ENCODE data around the gene CHST1.

The CHST1 gene

GRCh38 chr11:45643598-45644260 is 21.7 kb downstream of the CHST1 start:
- DNase-seq = no peak

DNA sequence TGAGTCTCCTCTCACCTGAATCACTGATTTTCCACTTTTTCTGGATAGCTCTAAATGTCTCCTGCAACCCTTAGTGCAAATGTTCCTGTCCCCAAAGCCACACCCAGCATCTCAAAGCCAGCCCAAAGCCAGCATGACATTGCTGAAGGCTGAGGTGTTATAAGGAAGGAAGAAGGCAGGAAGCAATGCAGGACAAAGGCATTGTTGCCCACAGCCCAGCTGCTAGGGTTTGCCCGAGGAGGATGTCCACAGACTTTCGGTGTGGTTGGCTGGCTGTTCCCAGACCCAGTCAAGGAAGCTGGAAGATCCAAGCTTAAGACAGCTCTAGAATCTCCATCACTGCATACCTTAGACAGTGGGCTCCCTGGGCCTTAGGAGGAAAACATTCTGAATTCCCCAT is 23.5 kb downstream of the CHST1 start:
- DNase-seq = no peak

DNA sequence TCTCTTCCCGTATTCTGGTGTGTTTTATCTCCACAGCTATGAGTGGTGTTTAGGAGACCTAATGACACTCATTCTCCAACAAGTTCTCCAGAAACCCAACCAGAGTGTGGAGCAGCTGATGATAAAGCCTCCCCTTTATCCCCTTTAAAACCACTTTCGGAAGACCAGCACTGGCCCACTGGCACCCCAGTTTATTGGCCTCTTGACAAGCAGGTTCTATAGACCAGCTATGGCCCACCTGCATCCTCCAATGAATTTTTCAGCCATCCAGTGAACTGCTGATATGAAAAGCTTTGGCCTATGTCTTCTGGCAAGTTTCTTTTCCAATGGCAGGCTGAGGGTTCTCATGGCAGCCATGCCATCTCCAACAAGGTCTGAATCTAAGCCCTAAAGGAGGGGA is 27.4 kb downstream of the CHST1 start:
- DNase-seq = no peak

DNA sequence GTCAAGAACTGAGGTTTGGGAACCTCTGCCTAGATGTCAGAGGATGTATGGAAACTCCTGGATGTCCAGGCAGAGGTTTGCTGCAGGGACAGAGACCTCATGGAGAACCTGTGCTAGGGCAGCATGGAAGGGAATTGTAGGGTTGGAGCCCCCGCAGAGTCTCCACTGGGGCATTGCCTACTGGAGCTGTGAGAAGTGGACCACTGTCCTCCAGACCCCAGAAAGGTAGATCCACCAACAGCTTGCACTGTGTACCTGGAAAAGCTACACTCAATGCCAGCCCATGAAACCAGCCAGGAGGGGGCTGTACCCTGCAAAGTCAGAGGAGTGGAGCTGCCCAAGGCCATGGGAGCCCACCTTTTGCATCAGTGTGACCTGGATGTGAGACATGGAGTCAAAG is 29.5 kb downstream of the CHST1 start:
- no peak for DNase-seq

- no peak for DNase-seq
Measured at GRCh38 chr11:45625611-45626010, 39.8 kb downstream of the CHST1 start.

- no peak for DNase-seq
Measured at GRCh38 chr11:45624095-45624494, 41.3 kb downstream of the CHST1 start.

DNA sequence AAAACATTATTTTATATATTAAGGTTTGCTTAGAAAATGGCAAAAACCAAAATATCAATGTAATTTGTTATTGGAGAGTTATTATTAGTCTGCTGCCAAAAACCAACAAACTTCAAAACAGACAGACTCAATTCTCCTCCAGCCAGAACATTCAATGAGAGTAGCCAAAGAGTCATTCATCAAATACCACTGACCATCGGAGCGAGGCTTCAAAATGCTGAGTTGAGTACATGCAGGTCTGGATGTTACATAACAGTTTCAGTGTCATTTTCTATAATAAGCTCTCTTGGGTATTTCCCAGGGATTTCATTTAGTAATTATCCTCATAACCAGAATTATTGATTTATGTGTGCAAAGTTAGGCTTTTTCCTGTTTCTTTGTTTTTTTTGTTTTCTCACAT is 42.6 kb downstream of the CHST1 start:
- DNase-seq = no peak

DNA sequence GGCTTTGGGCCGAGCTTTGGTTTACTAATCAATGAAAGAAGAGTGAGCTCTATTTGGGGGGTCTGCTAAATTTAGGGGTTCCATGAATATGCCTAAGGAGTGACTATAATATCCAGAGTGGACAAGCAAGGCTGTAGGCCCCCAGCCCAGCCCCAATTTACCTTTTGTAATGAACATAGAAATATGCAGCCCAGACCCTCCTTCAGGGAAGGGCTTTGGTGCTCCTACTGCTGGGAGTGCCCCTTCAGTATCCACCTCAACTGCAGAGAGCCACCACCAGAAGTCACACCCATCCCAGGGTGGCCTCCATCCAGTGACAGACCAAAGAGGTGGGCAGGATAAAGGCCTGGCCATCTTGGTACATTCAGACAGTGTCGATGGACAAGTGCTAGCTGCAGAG is 43.1 kb downstream of the CHST1 start:
- no peak for DNase-seq

DNA sequence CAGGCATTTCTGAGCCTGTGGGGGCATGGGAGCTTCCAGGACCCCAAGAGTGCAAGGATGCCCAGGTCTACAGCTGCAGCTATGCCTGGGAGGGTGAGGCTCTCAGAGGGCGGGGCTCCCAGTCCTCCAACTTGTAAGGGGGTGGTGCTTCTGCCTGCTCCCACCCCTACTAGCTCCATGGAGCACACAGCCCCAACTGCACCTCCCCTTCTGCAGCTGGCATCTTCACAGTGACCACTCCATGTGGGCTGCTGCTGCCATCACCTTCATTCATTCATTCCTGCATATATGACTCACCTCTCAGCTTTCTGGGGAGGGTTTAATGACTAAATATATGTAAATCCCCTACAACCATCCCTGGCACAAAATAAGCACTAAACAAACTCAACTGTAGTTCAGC is 43.8 kb downstream of the CHST1 start:
- no peak for DNase-seq

GRCh38 chr11:45620243-45620642 is 45.2 kb downstream of the CHST1 start:
- no peak for DNase-seq

- no peak for DNase-seq
Measured at GRCh38 chr11:45618897-45619296, 46.5 kb downstream of the CHST1 start.

- DNase-seq = no peak
Measured at GRCh38 chr11:45617871-45618601, 47.4 kb downstream of the CHST1 start.

- DNase-seq = no peak
Measured at GRCh38 chr11:45616802-45617549, 48.4 kb downstream of the CHST1 start.

- DNase-seq = no peak
Measured at GRCh38 chr11:45615182-45615792, 50.1 kb downstream of the CHST1 start.

DNA sequence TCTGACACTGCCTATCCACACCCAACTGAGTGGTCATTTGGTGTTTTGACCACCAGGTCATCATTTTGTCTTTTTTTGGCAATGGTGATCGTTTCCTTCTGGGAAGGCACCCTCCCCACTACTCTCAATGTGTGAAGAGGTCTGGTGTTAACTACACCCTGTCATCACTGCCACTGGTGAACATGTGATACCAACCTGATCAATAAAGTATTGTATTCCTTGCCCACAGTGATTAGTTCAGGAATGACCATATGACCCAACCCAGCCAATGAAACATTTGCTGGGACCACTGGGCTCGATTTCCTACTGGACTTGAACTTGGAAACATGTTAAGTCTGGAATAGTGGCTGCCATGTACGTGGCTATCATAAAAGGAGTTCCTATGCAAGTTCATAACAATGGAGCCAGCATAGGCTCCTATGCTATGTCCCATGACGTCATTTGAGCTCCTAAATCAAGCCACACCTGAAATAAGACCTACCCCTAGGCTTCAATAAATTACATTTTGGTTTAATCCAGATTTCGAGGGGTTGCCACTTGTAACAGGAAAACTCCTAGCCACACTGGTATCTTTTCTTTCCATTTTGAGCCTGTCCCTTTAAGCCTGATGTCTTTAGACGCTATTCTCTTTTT is 51.1 kb downstream of the CHST1 start:
- no peak for DNase-seq

DNA sequence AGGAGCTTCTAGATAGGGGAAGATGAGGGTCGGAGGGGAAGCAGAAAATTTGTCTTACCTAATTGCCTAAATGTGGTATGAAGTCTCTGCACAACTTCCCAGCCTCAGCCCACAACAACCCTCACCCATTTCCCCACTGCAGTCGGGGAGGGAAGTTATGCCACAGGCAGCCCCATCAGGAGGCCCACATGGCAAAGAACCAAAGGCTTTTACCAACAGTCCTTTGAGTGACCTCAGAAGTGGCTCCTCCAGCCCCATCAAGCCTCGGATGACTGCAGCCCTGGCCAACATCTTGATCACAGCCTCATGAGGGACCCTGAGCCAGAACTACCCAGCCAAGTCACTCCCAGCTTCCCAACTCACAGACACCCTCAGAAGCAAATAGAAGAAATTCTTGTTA is 54.8 kb downstream of the CHST1 start:
- no peak for DNase-seq

DNA sequence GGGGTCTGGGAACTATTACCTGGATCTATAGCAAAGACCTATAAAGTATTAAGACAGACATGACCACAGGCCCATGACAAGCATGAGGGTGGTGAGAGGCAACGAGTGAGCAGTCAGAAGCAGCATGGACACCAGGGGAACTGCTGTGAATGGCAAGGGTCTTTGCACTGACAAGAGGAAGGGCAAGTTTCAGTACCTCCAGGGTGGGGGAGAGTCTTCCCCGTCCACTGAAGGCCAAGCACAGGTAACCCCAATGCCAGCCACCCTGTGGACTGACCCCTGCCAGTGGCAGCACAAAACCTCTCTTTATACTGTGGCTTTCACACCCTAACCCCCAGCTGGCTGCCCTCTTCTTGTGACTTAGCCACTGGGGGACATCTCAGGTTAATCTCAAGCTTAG is 55.5 kb downstream of the CHST1 start:
- DNase-seq = no peak

DNA sequence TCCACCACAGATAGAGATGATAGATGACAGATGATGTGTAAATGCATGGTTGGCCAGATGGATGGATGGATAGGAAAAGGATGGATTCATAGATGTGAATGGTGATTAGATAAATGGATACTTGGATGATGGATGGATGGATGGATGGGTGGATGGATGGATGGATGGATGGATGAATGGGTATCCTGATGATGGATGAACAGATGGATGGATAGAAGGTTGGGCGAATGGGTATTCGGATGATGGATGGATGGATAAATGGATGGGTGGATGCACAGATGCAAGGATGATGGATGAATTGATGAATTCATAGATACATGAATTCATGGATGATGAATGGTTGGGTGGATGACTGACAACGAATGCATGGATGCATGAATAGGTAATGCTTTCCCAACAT is 56.1 kb downstream of the CHST1 start:
- DNase-seq = no peak

DNA sequence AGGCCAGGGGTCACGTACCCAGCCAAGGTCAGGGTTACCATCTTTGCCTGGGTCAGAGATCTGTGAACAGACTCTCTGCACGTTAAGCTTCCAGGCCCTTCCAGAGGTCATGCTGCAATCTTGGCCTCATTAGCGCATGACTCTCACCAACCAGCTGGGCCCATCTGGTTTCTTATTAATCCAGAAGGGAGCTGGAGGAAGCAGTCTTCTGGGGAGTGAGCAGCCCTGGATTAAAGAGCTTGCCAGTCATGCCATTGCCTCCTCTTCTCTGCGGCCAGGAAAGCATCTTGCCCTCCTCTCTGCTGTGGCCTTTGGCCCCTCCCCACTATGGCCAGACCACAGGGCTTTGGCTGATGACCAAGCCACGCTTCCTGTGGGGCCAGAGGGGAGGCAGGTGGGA is 57.4 kb downstream of the CHST1 start:
- DNase-seq = no peak

- DNase-seq = peak; percentile 15
Measured at GRCh38 chr11:45606514-45607281, 58.7 kb downstream of the CHST1 start.

- DNase-seq = no peak
Measured at GRCh38 chr11:45605051-45605450, 60.4 kb downstream of the CHST1 start.

- DNase-seq = no peak
Measured at GRCh38 chr11:45603946-45604682, 61.3 kb downstream of the CHST1 start.

Data from RPMI8226 (cell line).